Caco-2 (cell line): ENCODE data around the gene DZANK1. TPM values are rescaled to one million over a fixed set of nuclear protein-coding genes. Genes with fewer than 3 reads are reported as not detected.

Experiments
- BruUV-seq: library from RNA; stranded (reverse); fragments of 400-500 nt; replicated peaks from 2 replicates; lab custom pipeline; 2021; lab: Mats Ljungman, UMichigan
- CTCF ChIA-PET: fragments of 300-600 bp; sonication (Branson Sonifier 250); formaldehyde crosslinking; loops from one replicate; lab custom pipeline; 2022; ENCODE audit warnings: antibody characterized with exemption; lab: Charles Lee
- POLR2A ChIA-PET: fragments of 300-600 bp; sonication (Branson Sonifier 250); formaldehyde crosslinking; loops from one replicate; lab custom pipeline; 2022; ENCODE audit warnings: antibody characterized with exemption; lab: Charles Lee
- DNase-seq, 2 experiments: peaks; one replicate each; pipeline versions ENCODE4 v3.0.0 to v3.0.0-alpha.2; 2020 to 2022
- H3K27me3 ChIP-seq: replicated peaks from 2 replicates; pipeline ENCODE4 v1.6.0; 2011; ENCODE audit warnings: low read length; ENCODE audit not compliant: control insufficient read depth, insufficient read depth
- H3K36me3 ChIP-seq: 2 replicates; pipeline ENCODE4 v1.5.1; 2011; ENCODE audit warnings: low read length; ENCODE audit not compliant: control insufficient read depth, insufficient read depth
- H3K4me1 ChIP-seq: fragments of 250-450 bp; sonication (Bioruptor Pico); 2 replicates; pipeline ENCODE4 v1.5.1; 2020; ENCODE audit warnings: mild to moderate bottlenecking
- H3K4me3 ChIP-seq: 2 replicates; pipeline ENCODE4 v1.5.1; 2011; ENCODE audit warnings: low read depth, mild to moderate bottlenecking, control low read depth, low read length
- H3K9me3 ChIP-seq: fragments of 250-450 bp; sonication (Bioruptor Pico); 2 replicates; pipeline ENCODE4 v1.5.1; 2020; ENCODE audit warnings: mild to moderate bottlenecking, moderate library complexity
- H3K27ac Mint-ChIP-seq: one replicate; pipeline ENCODE4 v1.8.0; 2022; ENCODE audit warnings: mixed read lengths; ENCODE audit not compliant: unreplicated experiment
- H3K27me3 Mint-ChIP-seq: one replicate; pipeline ENCODE4 v1.8.0; 2022; ENCODE audit warnings: mixed read lengths; ENCODE audit not compliant: insufficient read depth, unreplicated experiment
- H3K36me3 Mint-ChIP-seq: one replicate; pipeline ENCODE4 v1.8.0; 2022; ENCODE audit warnings: mild to moderate bottlenecking, mixed read lengths; ENCODE audit not compliant: insufficient read depth, unreplicated experiment
- H3K4me1 Mint-ChIP-seq: one replicate; pipeline ENCODE4 v1.8.0; 2022; ENCODE audit warnings: low read depth, mixed read lengths; ENCODE audit not compliant: unreplicated experiment
- H3K4me3 Mint-ChIP-seq: one replicate; pipeline ENCODE4 v1.8.0; 2022; ENCODE audit warnings: mild to moderate bottlenecking, moderate library complexity, mixed read lengths; ENCODE audit not compliant: unreplicated experiment
- H3K9me3 Mint-ChIP-seq: one replicate; pipeline ENCODE4 v1.8.0; 2022; ENCODE audit warnings: mixed read lengths; ENCODE audit not compliant: unreplicated experiment
- intact Hi-C: fragments of 100-400 bp; cut with micrococcal nuclease; formaldehyde crosslinking; loops from one replicate; pipeline ENCODE4 v1.10.0; 2022; ENCODE audit not compliant: unreplicated experiment
- total RNA-seq: library from RNA; stranded (reverse); gene quantifications from 2 replicates; pipeline ENCODE4 v1.2.3, GENCODE V29; 2022
- TF ChIP-seq, protein P1 (sequence below), 2 experiments: fragments of 200-600 bp in 1 of 2; IDR thresholded peaks; 1 replicate in 1 of 2; 2 replicates in 1 of 2; pipeline versions ENCODE4 v1.5.1 to v1.8.0; 2011 to 2022; ENCODE audit warnings: antibody characterized with exemption in 1 of 2, control low read depth in 1 of 2, inconsistent platforms in 1 of 2, low read depth in 1 of 2, low read length in 1 of 2, mild to moderate bottlenecking in 1 of 2, moderate library complexity in 1 of 2; ENCODE audit not compliant: insufficient read depth in 1 of 2, severe bottlenecking in 1 of 2, unreplicated experiment in 1 of 2

DZANK1 gene
- total RNA-seq, 1 experiment from 2014 or later = 8.6 TPM

DNA sequence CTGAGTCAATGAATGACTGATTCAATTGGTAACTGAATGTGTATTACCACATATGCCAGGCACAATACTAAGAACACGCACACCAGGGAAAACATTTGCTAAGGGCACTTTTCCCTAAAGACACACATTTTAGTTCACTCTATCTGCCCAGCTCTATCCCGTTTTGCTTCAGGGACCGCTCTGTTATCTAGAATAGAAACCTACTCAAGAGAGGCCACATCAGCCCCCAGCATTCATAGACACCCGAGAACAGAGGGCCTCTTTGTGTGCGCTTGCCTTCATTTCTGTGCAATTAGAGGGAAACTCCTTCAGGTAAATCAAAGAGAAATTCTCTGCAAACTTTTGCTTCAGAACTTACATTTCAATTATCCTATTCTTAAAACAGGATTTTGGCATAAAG is 50.3 kb downstream of the DZANK1 start:
- TF ChIP-seq, protein P1, sequence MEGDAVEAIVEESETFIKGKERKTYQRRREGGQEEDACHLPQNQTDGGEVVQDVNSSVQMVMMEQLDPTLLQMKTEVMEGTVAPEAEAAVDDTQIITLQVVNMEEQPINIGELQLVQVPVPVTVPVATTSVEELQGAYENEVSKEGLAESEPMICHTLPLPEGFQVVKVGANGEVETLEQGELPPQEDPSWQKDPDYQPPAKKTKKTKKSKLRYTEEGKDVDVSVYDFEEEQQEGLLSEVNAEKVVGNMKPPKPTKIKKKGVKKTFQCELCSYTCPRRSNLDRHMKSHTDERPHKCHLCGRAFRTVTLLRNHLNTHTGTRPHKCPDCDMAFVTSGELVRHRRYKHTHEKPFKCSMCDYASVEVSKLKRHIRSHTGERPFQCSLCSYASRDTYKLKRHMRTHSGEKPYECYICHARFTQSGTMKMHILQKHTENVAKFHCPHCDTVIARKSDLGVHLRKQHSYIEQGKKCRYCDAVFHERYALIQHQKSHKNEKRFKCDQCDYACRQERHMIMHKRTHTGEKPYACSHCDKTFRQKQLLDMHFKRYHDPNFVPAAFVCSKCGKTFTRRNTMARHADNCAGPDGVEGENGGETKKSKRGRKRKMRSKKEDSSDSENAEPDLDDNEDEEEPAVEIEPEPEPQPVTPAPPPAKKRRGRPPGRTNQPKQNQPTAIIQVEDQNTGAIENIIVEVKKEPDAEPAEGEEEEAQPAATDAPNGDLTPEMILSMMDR (IDR thresholded peaks at IDR 0.05; ENCODE audit: insufficient read depth in 1 of 2, low read depth in 1 of 2, low read length in 1 of 2, severe bottlenecking in 1 of 2, unreplicated experiment in 1 of 2) = no peak
- no peaks in the 10 kb centered on the region for H3K9me3 Mint-ChIP-seq
- CTCF ChIA-PET = no interaction called here
- intact Hi-C loops = loop anchor here (10.0 kb wide), 3 partner anchors 148 to 488 kb away; partner anchors contain the start of gene SMIM26
- no peaks in the 10 kb centered on the region for H3K27me3 Mint-ChIP-seq
- no peaks in the 10 kb centered on the region for H3K36me3 Mint-ChIP-seq
- H3K4me1 Mint-ChIP-seq = peaks cover 8% of the 10 kb centered on the region
- POLR2A ChIA-PET = interaction anchor here (0.5 kb wide), 1 partner anchor 56 kb away, joined by 3 read pairs; no protein-coding TSS in a partner anchor
- no peak overlapping the region for H3K27ac Mint-ChIP-seq
- H3K4me3 Mint-ChIP-seq = no peak overlapping the region
- H3K4me3 ChIP-seq = no peak overlapping the region
- H3K4me1 ChIP-seq = no peaks in the 10 kb centered on the region
- BruUV-seq = no TSS peak
- H3K36me3 ChIP-seq = no peaks in the 10 kb centered on the region
- DNase-seq = no peak
- H3K9me3 ChIP-seq = no peaks in the 10 kb centered on the region
- no peaks in the 10 kb centered on the region for H3K27me3 ChIP-seq

DNA sequence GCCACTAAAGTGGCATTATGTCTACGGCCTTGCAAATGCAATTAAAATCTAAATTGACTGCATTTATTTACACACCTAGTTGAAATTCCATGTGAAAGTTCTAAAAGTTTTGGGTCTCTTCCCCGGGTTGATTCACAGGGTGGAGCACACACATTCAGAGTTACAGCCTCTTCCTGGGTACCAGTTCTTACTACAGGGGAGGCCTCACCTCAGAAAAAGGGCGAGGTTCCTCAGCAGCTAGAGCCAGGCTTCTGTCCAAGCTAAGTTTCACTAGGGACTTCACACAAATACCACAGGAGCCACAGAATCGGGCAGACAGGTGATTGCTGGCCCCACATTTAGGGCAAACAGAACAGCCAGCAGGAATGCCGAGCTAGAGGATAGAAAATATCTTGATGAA is 52.7 kb downstream of the DZANK1 start:
- ChIA-PET CTCF (interaction anchor here (2.0 kb wide), 1 partner anchor 17 kb away, joined by 5 read pairs; no protein-coding TSS in a partner anchor), POLR2A (no interaction called here)
- Histone ChIP-seq H3K9me3 (no peaks in the 10 kb centered on the region), H3K4me1 (no peaks in the 10 kb centered on the region), H3K27me3 (no peaks in the 10 kb centered on the region), H3K36me3 (no peaks in the 10 kb centered on the region), H3K4me3 (no peak overlapping the region)
- intact Hi-C loops = loop anchor here (10.0 kb wide), 3 partner anchors 151 to 491 kb away; partner anchors contain the start of gene SMIM26
- Mint-ChIP-seq H3K4me3 (no peak overlapping the region), H3K4me1 (peaks cover 8% of the 10 kb centered on the region), H3K36me3 (no peaks in the 10 kb centered on the region), H3K27me3 (no peaks in the 10 kb centered on the region), H3K9me3 (no peaks in the 10 kb centered on the region), H3K27ac (no peak overlapping the region)
- no TSS peak for BruUV-seq
- TF ChIP-seq, protein P1 (IDR thresholded peaks at IDR 0.05; ENCODE audit: insufficient read depth in 1 of 2, low read depth in 1 of 2, low read length in 1 of 2, severe bottlenecking in 1 of 2, unreplicated experiment in 1 of 2) = no peak
- DNase-seq = no peak

- intact Hi-C loops = loop anchor here (2.0 to 10.0 kb wide), 4 partner anchors 54 to 492 kb away; partner anchors contain the start of genes DZANK1, POLR3F and SMIM26
- BruUV-seq = TSS peak; percentile 76
- Mint-ChIP-seq H3K36me3 (no peaks in the 10 kb centered on the region), H3K4me1 (peaks cover 8% of the 10 kb centered on the region), H3K9me3 (no peaks in the 10 kb centered on the region), H3K27me3 (no peaks in the 10 kb centered on the region), H3K4me3 (peak overlapping the region; percentile 70), H3K27ac (peak overlapping the region; percentile 84)
- Histone ChIP-seq H3K4me1 (no peaks in the 10 kb centered on the region), H3K27me3 (no peaks in the 10 kb centered on the region), H3K9me3 (no peaks in the 10 kb centered on the region), H3K4me3 (peak overlapping the region; percentile 20), H3K36me3 (no peaks in the 10 kb centered on the region)
- TF ChIP-seq, protein P1 (IDR thresholded peaks at IDR 0.05; ENCODE audit: insufficient read depth in 1 of 2, low read depth in 1 of 2, low read length in 1 of 2, severe bottlenecking in 1 of 2, unreplicated experiment in 1 of 2) = no peak
- DNase-seq = no peak
- POLR2A ChIA-PET = interaction anchor here (0.6 kb wide), 1 partner anchor 95 kb away, joined by 3 read pairs; no protein-coding TSS in a partner anchor
- CTCF ChIA-PET = interaction anchor here (1.0 to 1.3 kb wide), 2 partner anchors 16 to 19 kb away, joined by 4 to 5 read pairs; no protein-coding TSS in a partner anchor
Measured at GRCh38 chr20:18412221-18412901, 54.5 kb downstream of the DZANK1 start.
